ENCODE results near the gene VSIG10L2. TPM values are rescaled to one million over a fixed set of nuclear protein-coding genes. Genes with fewer than 3 reads are reported as not detected.

VSIG10L2 gene
- polyA plus RNA-seq, 1 donor, result not detected

DNA sequence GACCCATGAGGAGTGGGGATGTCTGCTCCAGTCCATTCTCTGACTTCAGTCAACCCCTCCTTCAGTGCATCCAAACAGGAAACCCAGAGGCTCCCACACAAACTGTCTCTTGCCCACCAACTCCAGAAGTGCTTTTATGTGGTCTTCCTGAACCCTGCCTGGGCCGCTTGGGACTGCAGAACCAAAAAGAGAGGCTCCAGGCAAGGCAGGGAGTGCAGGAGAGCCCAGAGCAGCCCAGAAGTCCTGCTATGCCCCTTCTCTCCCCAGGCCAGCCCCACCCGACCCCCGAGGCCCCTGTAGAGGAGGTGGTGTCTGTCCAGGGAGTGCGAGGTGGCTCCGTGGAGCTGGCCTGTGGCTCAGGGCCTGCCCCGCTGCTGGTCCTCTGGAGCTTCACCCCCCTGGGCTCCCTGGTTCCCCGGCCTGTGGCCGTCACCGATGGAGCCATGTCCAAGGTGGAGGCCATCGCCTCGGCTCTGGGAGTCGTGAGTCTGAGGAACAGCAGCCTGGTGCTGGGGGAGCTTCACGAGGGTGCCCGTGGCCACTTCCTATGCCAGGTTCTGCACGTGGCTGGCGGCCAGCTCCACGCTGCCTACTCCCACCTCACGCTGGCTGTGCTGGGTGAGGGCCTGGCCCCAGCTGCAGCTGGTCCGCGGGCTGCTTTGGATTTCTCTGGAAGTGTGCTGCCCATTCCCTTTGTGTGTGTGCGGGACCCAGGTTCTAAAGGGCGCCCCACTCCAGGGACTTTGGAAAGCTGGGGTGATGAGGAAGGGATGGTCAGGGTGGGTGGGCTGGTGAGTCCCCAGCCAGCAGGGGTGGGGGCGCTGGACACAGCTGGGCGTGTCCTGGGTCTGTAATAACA is 1.8 kb downstream of the VSIG10L2 start:
- no CpG with 5 or more reads among the region's 24 CpGs for WGBS (ENCODE audit: insufficient coverage, low lambda C conversion rate)
- DNase-seq, result no peak
- no peaks in the 10 kb centered on the region for H3K36me3 ChIP-seq (ENCODE audit: control insufficient read depth, insufficient read depth, low read length)
- no peak overlapping the region for H3K4me3 ChIP-seq (ENCODE audit: low read length)
- no peak overlapping the region for H3K27ac ChIP-seq (ENCODE audit: low read length)
- H3K9me3 ChIP-seq (ENCODE audit: control insufficient read depth, low read depth, low read length), result no peaks in the 10 kb centered on the region
- no peaks in the 10 kb centered on the region for H3K4me1 ChIP-seq (ENCODE audit: control insufficient read depth, insufficient read depth, low read length)
- H3K27me3 ChIP-seq (ENCODE audit: control insufficient read depth, insufficient read depth, low read length), result no peaks in the 10 kb centered on the region

DNA sequence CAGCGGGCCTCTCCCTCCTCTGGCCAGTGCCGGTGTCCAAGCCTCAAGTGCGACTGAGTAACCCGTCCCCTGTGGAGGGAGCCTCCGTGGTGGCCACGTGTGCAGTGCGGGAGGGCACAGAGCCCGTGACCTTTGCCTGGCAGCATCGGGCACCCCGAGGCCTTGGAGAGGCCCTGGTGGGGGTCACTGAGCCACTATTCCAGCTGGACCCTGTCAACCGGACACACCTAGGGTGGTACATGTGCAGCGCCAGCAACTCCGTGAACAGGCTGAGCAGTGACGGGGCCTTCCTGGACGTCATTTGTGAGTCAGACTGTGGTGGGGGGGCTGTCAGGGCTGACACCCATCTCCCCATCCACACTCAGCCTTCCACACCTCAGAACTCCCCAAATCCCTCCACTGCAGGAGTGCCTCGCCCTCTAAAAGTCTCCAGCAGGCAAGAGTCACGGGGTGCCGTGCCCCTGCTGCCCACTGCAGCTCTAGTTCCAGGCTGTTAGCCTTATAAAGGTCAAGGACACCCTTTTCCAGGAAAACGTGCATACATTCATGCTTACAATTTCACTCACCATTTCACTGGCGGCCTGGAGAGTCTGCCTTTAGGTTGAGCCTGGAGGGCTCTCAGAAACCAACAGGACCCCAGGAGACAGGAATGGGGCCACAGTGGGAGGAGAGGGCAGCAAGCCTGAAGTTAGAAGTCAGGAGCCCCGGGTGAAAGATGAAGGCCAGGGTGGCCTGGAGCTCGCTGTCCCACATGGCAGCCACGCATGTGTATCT is 2.6 kb downstream of the VSIG10L2 start:
- Histone ChIP-seq H3K27me3 (ENCODE audit: control insufficient read depth, insufficient read depth, low read length) (no peaks in the 10 kb centered on the region), H3K36me3 (ENCODE audit: control insufficient read depth, insufficient read depth, low read length) (no peaks in the 10 kb centered on the region), H3K4me3 (ENCODE audit: low read length) (no peak overlapping the region), H3K4me1 (ENCODE audit: control insufficient read depth, insufficient read depth, low read length) (no peaks in the 10 kb centered on the region), H3K9me3 (ENCODE audit: control insufficient read depth, low read depth, low read length) (no peaks in the 10 kb centered on the region), H3K27ac (ENCODE audit: low read length) (no peak overlapping the region)
- 40% methylated on average over 1 of the region's 23 CpGs for WGBS (ENCODE audit: insufficient coverage, low lambda C conversion rate)
- no peak for DNase-seq

DNA sequence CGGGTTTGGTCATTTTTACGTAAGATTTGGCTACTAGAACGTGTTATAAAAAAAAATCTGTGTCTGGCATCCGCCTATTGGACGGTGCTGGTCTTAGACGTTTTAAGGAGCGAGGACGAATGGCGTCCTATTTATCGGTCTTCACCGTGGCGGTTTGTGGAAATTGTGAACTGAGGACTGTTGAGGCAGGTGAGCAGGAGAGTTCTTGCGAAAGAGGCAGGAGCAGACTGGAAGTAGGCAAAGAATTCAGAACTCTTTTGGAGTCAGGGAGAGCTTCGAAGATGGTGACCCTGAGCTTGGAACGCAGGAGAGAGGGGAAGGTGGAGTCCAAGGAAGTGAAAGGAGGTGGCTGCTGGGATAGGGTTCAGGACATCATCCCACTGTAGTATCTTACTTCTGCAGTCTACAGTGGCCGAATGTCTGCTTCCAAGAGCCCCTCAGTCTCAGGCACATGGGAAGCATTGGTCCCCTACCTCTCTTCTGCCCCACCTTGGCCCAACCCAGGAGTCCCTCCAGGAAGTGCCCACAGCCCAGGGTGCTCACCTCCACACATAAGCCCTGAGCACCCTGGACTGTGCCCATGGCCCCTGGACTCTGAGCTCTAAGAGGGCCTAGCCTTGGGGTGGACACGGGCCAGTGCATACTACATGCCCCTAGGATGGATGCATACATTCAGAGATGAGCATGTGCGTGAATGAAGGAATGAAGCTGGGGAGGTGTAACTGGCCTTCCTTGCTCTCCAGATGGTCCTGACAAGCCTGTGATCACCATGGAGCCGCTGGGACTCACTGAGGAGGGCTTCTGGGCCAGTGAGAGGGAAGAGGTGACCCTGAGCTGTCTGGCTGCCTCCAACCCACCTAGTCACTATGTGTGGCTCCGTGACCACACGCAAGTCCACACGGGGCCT is 3.7 kb downstream of the VSIG10L2 start:
- H3K27me3 ChIP-seq (ENCODE audit: control insufficient read depth, insufficient read depth, low read length), result no peaks in the 10 kb centered on the region
- no peak overlapping the region for H3K27ac ChIP-seq (ENCODE audit: low read length)
- no peak overlapping the region for H3K4me3 ChIP-seq (ENCODE audit: low read length)
- WGBS (ENCODE audit: insufficient coverage, low lambda C conversion rate), result 96% methylated on average over 4 of the region's 22 CpGs
- no peak for DNase-seq
- no peaks in the 10 kb centered on the region for H3K36me3 ChIP-seq (ENCODE audit: control insufficient read depth, insufficient read depth, low read length)
- no peaks in the 10 kb centered on the region for H3K9me3 ChIP-seq (ENCODE audit: control insufficient read depth, low read depth, low read length)
- no peaks in the 10 kb centered on the region for H3K4me1 ChIP-seq (ENCODE audit: control insufficient read depth, insufficient read depth, low read length)

DNA sequence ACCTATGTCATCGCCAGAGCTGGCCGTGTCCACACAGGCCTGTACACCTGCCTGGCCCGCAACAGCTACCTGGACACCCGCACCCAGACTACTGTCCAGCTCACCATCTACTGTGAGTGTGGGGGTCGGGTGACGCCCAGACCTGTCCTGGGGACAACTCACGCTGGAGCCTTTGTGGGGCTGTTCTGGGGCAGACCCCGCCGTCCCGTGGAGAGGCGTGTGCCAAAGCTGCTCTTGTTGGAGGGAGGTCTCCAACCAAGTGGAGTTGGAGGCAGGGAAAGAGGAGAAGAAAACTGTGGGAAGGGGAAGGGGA is 4.3 kb downstream of the VSIG10L2 start:
- no peak for DNase-seq
- H3K27me3 ChIP-seq (ENCODE audit: control insufficient read depth, insufficient read depth, low read length), result no peaks in the 10 kb centered on the region
- H3K4me1 ChIP-seq (ENCODE audit: control insufficient read depth, insufficient read depth, low read length), result no peaks in the 10 kb centered on the region
- no peaks in the 10 kb centered on the region for H3K36me3 ChIP-seq (ENCODE audit: control insufficient read depth, insufficient read depth, low read length)
- WGBS (ENCODE audit: insufficient coverage, low lambda C conversion rate), result no CpG with 5 or more reads among the region's 11 CpGs
- no peaks in the 10 kb centered on the region for H3K9me3 ChIP-seq (ENCODE audit: control insufficient read depth, low read depth, low read length)
- no peak overlapping the region for H3K4me3 ChIP-seq (ENCODE audit: low read length)
- H3K27ac ChIP-seq (ENCODE audit: low read length), result no peak overlapping the region

DNA sequence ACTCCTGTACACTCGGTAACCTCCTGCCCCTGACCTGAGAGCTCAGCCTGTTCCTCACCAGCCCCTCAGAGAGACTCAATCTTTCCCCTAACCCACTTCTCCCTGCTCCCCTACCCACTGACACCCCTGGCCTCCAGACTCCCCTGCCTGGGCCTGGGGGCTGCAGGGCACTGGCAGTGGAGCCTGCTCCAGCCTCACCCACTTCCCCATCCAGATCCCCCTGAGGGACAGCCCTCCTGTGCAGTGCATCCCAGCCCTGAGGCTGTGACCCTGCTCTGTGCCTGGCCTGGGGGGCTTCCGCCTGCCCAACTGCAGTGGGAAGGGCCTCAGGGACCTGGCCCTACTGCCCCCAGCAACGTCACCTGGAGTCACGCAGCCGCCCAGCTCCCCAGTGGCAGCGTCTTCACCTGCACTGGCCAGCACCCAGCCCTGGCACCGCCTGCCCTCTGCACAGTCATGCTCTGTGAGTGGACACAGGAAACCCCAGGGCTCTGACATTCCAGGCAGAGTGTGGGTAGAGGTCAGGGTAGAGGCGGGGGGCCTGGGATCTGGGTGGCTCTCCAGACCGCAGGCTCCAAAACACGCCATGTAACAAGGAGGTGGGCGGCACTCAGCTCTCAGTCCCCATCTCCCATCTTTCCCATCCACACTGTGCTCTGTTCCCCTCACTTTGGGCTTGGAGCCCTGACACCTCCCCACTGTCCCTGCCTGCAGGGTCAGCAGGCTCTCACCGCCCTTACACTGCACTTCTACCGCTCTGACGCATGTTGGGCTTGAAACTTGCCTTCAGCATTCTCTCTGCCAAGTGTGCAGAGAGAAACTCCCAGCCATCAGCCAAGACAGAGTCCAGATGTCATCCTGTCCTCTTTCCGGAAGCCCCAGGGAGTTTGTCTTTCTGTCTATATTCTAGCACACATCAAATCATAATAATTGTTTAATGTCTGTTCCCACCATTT is 5.1 kb downstream of the VSIG10L2 start:
- WGBS (ENCODE audit: insufficient coverage, low lambda C conversion rate), result no CpG with 5 or more reads among the region's 15 CpGs
- no peaks in the 10 kb centered on the region for H3K9me3 ChIP-seq (ENCODE audit: control insufficient read depth, low read depth, low read length)
- no peaks in the 10 kb centered on the region for H3K27me3 ChIP-seq (ENCODE audit: control insufficient read depth, insufficient read depth, low read length)
- H3K4me3 ChIP-seq (ENCODE audit: low read length), result no peak overlapping the region
- H3K4me1 ChIP-seq (ENCODE audit: control insufficient read depth, insufficient read depth, low read length), result no peaks in the 10 kb centered on the region
- peaks cover 3% of the 10 kb centered on the region for H3K36me3 ChIP-seq (ENCODE audit: control insufficient read depth, insufficient read depth, low read length)
- peak; percentile 35 to 51 for DNase-seq
- H3K27ac ChIP-seq (ENCODE audit: low read length), result no peak overlapping the region

DNA sequence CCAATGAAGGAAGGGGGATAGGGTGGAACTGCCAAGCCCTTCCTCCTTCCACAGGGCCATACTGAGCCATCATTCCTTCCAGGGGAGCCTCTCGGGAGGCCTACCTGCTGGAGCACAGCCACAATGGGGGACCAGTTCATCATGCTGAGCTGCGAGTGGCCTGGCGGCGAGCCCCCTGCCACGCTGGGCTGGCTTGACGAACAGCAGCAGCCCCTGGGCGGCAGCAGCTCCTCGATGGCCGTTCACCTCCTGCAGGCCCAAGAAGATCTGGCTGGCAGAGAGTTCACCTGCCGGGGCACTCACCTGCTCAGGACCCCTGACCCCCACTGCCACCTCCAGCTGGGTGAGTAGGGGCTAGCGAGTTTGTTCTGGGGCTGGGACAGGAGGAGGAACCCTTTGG is 5.9 kb downstream of the VSIG10L2 start:
- no peak overlapping the region for H3K27ac ChIP-seq (ENCODE audit: low read length)

DNA sequence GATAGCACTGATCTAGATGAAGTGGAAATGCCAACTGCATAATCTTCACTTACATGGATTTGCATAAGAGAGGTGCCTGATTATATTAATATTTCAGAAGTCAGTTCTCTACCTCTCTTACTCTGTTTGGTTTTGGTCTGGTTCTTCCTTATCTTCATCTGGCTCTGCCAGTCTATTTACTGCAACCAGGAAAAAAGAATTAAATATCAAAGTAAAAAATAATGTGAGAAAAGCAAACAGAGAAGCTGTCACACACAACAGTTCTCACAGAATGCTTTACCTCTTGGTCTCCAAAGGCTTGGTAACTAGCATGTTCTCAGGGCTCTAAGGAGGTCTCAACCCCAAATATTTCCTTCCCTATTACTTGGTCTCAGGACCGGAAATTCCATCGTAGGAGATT is 6.7 kb downstream of the VSIG10L2 start:
- Histone ChIP-seq H3K36me3 (ENCODE audit: control insufficient read depth, insufficient read depth, low read length) (peaks cover 13% of the 10 kb centered on the region), H3K27ac (ENCODE audit: low read length) (no peak overlapping the region), H3K9me3 (ENCODE audit: control insufficient read depth, low read depth, low read length) (no peaks in the 10 kb centered on the region), H3K4me1 (ENCODE audit: control insufficient read depth, insufficient read depth, low read length) (no peaks in the 10 kb centered on the region), H3K27me3 (ENCODE audit: control insufficient read depth, insufficient read depth, low read length) (no peaks in the 10 kb centered on the region), H3K4me3 (ENCODE audit: low read length) (no peak overlapping the region)
- DNase-seq, result no peak
- no CpG with 5 or more reads among the region's 2 CpGs for whole genome bisulfite sequencing (ENCODE audit: insufficient coverage, low lambda C conversion rate)

More for the DNA sequence above, 5.9 kb downstream of the VSIG10L2 start:
- peaks cover 9% of the 10 kb centered on the region for H3K36me3 ChIP-seq (ENCODE audit: control insufficient read depth, insufficient read depth, low read length)
- no peaks in the 10 kb centered on the region for H3K27me3 ChIP-seq (ENCODE audit: control insufficient read depth, insufficient read depth, low read length)
- no peaks in the 10 kb centered on the region for H3K4me1 ChIP-seq (ENCODE audit: control insufficient read depth, insufficient read depth, low read length)
- no CpG with 5 or more reads among the region's 11 CpGs for WGBS (ENCODE audit: insufficient coverage, low lambda C conversion rate)
- no peaks in the 10 kb centered on the region for H3K9me3 ChIP-seq (ENCODE audit: control insufficient read depth, low read depth, low read length)
- H3K4me3 ChIP-seq (ENCODE audit: low read length), result no peak overlapping the region
- no peak for DNase-seq

DNA sequence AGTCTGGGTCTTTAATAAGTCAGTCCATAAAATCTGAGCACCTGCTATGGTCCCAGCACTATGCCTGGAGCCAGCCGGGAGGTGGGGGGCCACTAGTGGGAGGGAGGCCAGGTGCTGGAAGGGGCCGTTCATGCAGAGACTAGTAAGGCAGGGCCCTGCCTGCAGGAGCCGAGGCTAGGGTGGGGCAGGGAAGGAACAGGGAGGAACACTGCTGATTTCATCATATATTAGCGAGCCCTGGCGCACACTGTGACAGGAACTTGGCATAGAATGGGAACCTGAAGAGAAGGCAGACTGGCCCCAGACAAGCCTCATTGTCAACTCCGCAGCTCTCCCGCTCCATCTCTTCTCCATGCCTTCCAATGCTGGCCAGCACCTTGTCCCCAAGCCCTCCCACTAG is 7.1 kb downstream of the VSIG10L2 start:
- DNase-seq, result no peak
- no peaks in the 10 kb centered on the region for H3K9me3 ChIP-seq (ENCODE audit: control insufficient read depth, low read depth, low read length)
- no peak overlapping the region for H3K27ac ChIP-seq (ENCODE audit: low read length)
- no peaks in the 10 kb centered on the region for H3K27me3 ChIP-seq (ENCODE audit: control insufficient read depth, insufficient read depth, low read length)
- H3K4me1 ChIP-seq (ENCODE audit: control insufficient read depth, insufficient read depth, low read length), result no peaks in the 10 kb centered on the region
- H3K4me3 ChIP-seq (ENCODE audit: low read length), result no peak overlapping the region
- peaks cover 13% of the 10 kb centered on the region for H3K36me3 ChIP-seq (ENCODE audit: control insufficient read depth, insufficient read depth, low read length)
- WGBS (ENCODE audit: insufficient coverage, low lambda C conversion rate), result no CpG with 5 or more reads among the region's 7 CpGs

DNA sequence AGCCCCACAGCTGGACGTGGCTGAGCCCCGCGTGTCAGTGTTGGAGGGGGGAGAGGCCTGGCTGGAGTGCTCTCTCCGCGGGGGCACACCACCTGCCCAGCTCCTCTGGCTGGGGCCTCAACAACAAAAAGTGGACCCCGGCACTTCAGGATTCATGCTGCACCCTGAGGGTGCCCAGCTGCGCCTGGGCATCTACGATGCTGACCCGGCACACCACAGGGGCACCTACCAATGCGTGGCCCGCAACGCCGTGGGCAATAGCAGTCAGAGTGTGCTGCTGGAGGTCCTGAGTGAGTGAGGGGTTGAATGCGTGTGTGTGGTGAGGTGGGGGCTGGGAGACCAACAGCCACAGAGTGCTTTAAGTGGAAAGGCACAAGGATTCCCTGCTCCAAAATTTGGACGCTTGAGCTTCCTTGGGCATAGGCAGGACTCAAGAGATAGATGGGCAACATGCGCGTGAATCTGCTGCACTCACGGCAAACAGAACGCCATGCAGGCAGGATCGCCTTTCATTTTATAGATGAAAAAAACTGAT is 7.6 kb downstream of the VSIG10L2 start:
- Histone ChIP-seq H3K36me3 (ENCODE audit: control insufficient read depth, insufficient read depth, low read length) (peaks cover 16% of the 10 kb centered on the region), H3K9me3 (ENCODE audit: control insufficient read depth, low read depth, low read length) (no peaks in the 10 kb centered on the region), H3K27ac (ENCODE audit: low read length) (no peak overlapping the region), H3K27me3 (ENCODE audit: control insufficient read depth, insufficient read depth, low read length) (no peaks in the 10 kb centered on the region), H3K4me1 (ENCODE audit: control insufficient read depth, insufficient read depth, low read length) (no peaks in the 10 kb centered on the region), H3K4me3 (ENCODE audit: low read length) (no peak overlapping the region)
- WGBS (ENCODE audit: insufficient coverage, low lambda C conversion rate), result no CpG with 5 or more reads among the region's 20 CpGs
- no peak for DNase-seq
